ENCODE data around the gene ATXN2.

DNA sequence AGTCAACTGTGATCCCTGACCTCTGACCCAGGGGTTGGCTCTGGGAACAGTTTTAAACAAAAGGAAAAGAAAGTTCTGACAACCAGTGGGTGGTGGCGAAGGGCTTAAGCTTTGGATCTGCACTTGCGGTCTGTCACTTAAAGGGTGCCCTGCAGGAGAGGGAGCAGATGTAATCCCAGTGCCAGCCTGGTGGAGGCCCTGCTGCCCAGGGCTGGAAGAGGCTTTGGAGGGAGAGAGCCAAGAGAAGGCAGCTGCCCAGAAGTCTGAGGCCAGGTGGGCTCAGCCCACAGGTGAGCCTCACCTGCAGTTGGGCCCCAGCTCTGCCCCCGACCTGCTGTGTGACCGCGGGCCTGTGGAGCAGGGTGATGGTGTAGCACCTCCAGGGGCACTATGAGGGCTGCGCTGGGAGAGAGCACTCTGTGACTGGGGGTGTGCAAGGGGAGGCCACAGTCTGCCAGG, 174.3 kb downstream of the ATXN2 start:
- TF ChIP-seq CTCF (IDR thresholded peaks at IDR 0.05 in 4 of 5, conservative IDR thresholded peaks at IDR 0.05 in 1 of 5) (peak in 1 of 5 experiments; percentile 33), POLR2A (IDR thresholded peaks at IDR 0.05) (no peak)
